Embryonic facial prominence (tissue), 1 donor: ENCODE data around the gene INSYN1.
"Not testable (repeated sequence)": the region's sequence is repeated elsewhere in the genome, so short reads cannot be mapped to it uniquely, and the experiment has no call there.

Experiments
- DNase-seq: peaks from one replicate; pipeline ENCODE4 v3.0.0-alpha.2; 2016; ENCODE audit errors: extremely low spot score

Gene INSYN1, protein sequence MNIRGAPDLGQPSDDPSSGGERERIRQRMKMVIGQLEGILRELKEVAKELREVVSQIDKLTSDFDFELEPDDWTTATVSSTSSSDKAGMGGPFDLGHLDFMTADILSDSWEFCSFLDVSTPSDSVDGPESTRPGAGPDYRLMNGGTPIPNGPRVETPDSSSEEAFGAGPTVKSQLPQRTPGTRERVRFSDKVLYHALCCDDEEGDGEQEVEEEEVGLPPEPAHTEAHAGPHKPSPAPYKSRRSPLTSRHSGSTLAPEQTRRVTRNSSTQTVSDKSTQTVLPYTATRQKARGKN

DNA sequence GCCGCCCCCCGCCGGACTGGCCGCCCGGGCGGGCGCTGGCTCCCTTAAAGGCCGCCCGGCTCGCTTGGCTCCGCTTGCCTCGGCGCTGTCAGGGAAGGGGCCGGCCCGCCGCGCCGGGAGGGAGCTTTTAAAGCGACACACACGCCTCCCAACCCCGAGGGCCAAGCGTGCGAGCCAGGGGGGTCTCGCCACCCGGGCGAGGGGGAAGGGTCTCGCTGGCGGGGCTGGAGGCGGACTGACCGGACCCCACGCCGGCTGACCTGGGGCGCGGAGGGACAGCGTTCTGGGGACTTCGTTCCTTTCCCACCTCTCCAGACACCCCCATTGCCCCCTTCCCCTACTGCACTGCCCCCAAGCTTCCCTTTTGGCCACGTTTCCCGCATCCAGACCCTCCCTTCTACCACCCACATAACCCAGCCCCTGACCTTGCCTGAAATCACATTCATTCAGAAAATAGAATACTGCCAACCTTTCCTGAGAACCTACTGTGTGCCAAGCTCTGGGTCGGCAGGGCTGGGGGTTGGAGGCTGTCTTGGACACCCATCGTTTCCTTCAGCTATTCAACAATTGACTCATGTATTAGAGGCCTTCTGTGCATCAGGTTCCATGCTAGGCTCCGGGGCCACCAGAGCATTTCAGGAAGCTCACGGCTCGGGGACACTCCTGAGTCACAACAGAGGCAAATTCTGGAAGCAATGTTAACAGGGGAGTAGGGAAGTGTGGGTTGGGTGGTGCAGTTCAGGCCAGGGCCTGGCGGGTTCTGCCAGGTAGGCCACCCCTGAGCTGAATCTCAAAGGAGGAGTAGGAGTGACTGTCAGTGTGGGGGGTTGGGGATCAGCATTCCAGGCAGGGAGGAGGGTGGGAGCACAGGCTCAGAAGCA is at the start of gene INSYN1:
TSS of gene INSYN1 (minus strand) at position 102 of the 881 bp plus-strand sequence. CDS start 2,221 bp downstream, outside the sequence.
- no peak for DNase-seq

- DNase-seq = no peak
Measured at GRCh38 chr15:73802431-73803041, 49.4 kb upstream of the INSYN1 start.

DNA sequence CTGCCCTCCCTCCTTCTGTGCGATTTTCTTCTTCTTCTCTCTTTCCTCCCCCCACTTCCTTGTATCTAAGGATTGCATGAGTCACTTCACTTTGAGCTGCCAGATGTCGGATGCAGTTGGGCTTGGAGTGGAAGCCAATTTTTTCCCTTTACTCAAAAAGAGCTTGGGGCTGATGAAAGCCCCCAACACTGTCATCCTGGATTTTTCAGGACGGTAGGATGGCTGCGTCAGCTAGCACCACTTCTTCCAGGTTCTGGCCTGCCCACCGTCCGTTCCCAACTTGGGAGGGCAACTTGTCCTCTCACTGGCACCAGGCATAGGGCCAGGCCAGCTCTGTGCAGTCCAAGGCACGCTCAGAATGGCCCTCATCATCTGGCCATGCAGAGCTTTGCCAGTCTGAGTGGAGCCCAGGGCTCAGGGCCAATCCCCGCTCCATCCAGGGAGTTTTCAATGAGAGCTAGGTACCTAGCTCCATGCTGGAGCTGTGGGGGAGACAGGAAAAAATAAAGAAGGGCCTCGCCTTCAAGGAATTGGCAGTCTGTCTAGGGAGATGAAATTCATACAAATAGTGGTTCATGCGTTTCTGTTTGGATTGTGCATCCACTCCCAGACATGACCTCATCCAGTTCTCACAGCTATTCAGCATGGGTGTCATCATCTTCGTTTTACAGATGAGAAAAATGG is 47.7 kb upstream of the INSYN1 start:
- DNase-seq = no peak

DNA sequence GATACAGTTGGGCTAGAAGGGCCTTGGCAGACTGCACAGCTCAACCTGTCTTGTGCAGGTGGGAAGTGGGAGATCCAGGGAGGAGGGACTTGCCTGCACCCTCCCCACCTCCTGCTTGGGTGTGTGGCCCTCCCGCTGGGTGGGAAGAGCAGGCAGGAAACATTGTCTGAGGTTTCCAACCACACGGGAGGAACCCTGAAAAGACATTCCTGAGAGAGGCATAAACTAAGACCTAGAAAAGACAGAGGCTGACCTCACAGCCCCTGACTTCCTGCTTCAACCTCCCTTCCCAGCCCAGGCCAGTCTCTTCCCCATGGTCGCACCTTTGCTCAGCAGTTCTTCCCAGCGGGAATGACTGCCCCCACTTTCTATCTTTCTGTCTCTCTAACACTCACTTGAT is 46.3 kb upstream of the INSYN1 start:
- no peak for DNase-seq

DNA sequence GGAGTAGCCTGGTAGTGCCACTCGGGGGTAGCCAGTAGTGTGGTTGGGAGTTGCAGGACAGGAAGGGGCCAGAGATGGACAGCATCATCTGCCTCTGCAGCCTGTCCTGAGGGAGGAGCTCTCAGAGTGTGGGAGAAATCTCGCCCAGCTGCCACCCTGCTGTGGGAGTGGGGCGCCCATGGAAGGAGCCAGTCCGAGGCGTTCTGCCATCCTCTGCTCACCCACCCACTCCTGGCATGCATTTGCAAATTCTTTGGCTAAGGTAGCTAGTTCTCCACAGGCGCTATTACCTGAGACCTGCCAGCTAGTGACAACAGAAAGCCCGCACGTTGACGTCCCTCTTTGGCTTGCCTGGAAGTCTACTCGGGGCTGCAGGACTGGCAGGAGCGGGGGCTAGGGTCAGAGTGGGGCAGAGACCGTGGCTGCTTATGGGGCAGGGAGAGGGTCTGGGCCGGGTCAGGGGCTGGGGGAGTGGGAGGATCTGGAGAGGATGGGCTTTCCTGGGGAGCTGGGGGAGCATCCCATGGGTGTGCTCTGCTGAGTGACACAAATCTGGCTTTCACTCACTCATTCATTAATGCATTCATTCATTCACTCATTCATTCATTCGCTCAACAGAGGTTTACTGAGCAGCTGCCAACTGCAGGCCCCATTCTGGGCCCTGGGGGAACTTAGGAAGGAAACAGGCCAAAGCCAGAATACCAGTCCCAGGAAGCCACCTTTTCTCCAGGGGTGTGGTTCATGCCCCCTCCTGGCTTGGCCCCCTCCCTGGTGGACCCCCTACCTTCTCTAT is 44.4 kb upstream of the INSYN1 start:
- no peak for DNase-seq

- no peak for DNase-seq
Measured at GRCh38 chr15:73796331-73796831, 43.2 kb upstream of the INSYN1 start.

DNA sequence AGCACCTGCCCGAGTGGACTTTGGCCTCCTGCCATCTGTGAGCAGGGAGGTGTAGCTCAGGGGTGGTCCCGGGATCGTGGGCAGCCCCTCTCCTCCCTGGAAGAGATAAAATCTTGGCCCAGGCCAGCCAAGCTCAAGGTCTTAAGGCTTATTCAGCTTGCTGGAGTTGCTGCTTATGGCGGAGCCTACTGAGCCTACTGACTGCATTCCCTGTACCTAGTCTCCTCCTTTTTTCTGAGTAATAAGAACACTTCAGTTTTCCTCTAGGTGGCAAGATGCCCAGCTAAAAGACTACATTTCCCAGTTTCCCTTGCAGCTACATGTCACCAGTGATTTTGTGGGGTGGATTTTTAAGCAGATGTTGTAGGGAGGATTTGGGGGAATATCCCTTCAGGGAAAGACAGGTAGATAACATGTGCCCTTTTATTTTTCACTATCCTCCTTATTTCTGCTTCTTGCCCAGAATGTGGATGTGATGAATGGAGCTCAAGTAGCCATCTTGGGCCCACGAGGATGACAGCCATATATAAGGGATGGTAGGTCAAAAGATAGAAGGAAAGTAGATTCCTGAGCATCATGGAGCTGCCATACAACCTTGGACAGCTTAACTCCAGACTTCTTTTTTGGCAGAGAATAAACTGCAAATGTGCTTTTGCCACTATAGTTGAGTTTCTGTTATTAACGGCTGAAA is 41.4 kb upstream of the INSYN1 start:
- DNase-seq = no peak

DNA sequence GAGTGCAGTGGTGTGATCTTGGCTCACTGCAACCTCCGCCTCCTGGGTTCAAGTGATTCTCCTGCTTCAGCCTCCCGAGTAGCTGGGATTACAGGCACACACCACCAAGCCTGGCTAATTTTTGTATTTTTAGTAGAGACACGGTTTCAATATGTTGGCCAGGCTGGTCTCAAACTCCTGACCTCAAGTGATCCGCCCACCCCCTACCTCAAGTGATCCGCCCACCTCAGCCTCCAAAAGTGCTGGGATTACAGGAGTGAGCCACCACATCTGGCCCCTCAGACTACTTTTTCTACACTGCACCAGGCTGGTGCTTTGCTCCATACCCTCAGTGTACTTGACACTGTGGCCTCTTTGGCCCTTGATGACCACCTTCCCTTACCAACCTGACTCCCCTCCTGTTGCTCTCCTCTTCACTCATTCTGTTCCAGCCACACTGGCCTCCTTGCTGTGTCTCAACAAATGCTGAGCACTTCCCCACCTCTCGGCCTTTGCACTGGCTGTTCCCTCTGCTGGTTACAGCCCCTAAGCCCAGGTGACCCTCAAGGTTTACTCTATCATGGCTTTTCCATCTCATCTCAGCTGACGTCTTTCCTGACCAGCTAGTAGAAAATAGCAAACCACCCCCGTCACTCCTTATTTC is 39.9 kb upstream of the INSYN1 start:
- DNase-seq = not testable (repeated sequence)

DNA sequence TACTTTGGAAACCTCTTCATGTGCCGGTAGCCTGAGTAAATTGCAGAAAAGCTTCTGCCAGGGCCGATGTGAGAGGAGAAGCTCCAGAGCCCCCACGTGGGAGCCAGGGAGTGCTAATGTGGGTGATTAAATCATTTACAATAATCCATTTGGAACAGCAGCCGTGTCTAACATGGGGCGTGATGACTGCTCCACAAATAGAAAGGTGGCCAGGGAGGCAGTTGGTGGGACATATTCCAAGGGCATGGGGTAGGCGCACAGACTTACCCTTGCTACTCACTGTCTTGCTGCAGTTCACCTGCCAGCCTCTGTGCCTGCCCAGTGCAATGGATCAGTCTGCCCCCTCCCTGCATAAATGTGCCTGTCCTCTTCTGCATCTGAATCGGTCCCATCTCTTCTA is 39.3 kb upstream of the INSYN1 start:
- no peak for DNase-seq

DNA sequence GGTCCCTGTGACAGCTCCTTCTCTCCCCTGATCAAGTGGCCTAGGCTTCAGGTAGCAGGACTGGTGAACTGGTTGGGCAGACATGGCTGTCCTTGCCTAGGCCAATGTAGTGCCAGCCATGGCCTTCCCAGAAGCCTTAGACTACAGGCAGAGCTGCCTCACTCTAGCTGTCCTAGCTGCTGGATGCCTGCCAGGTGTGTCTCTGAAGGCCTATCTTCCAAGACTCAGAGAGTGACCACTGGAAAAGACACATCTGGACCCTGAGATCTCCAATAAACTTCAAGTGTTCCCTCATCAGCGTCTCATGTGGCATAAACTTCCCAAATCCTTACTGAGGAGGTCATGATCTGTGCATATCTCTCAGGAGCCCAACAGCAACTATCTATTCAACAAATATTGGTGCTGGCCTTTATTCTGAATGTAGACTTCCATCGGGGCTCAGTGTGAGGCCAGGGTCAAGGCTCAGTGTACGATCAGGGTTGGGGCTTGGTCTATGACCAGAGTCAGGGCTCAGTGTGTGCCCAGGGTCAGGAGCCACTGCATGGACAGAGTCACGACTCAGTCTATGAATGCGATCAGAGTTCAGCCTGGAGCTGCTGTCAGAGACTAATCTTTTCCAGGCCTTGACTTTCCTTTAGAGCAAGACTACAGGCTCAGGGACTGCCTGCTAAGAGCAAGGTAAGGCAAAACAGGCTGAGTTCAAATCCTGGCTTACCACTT is 36.5 kb upstream of the INSYN1 start:
- no peak for DNase-seq

GRCh38 chr15:73787621-73788020 is 34.5 kb upstream of the INSYN1 start:
- no peak for DNase-seq

- DNase-seq = no peak
Measured at GRCh38 chr15:73786538-73786937, 33.4 kb upstream of the INSYN1 start.

DNA sequence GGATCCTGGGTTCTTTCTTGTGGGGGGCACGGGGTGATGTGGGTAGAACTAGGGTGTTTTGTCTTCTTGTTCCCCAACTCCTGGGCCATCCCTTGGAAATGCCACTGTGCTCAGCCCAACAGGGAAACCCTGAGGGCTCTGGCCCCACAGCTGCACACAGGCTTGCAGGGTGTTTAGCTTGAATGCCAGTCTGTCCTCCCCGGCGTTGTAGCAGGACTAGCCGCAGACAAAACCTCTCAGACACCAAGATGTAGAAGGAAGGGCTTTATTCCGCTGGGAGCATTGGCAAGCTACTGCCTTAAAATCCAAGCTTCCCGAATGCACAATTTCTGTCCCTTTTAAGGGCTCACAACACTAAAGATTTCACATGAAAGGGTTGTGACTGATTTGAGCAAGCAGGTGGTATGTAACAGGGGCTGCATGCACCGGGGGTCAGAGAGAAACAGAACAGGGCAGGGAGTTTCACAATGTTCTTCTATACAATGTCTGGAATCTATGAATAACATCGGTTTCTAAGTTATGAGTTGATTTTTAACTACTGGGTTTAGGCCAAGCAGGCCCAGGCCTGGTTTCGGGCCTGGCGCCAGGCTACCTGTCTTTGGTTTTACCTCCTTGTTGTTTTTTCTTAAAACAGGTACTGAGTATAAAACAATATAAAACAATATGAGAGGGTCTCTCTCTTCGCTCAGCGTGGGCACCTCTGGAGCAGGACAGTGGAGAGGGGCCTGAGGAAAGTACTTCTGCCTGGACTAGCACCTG is 32.3 kb upstream of the INSYN1 start:
- DNase-seq = not testable (repeated sequence)

GRCh38 chr15:73784291-73784690 is 31.1 kb upstream of the INSYN1 start:
- DNase-seq = no peak

DNA sequence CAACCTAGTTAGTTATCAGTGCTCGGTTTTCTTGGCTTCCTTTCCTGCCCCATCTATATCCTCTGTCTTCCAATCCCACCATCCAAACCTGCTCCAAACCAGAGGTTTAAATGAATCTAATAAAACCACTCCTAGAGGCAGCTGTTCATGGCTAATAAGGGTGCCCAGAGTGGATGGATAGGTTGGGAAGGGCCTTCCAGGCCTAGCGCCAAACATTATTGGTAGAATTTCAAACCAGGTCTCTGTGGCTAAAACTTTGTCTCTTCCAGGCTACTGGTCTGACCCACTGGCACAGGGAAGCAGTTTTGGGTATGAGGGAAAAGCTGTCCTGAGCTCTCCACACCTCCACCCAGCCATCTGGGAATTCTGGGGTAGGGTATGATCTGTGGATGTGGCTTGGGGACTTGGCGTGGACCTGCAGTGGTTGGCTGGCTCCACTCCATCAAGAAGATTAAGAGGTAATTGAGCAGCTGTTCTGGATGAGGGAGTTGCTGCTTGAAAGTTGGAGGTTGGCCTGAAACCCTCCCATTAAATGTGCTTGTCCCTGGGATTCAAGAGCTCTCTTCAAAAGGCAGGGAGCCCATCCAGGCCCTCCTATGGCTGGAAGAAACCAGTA is 29.3 kb upstream of the INSYN1 start:
- peak; percentile 7 for DNase-seq

DNA sequence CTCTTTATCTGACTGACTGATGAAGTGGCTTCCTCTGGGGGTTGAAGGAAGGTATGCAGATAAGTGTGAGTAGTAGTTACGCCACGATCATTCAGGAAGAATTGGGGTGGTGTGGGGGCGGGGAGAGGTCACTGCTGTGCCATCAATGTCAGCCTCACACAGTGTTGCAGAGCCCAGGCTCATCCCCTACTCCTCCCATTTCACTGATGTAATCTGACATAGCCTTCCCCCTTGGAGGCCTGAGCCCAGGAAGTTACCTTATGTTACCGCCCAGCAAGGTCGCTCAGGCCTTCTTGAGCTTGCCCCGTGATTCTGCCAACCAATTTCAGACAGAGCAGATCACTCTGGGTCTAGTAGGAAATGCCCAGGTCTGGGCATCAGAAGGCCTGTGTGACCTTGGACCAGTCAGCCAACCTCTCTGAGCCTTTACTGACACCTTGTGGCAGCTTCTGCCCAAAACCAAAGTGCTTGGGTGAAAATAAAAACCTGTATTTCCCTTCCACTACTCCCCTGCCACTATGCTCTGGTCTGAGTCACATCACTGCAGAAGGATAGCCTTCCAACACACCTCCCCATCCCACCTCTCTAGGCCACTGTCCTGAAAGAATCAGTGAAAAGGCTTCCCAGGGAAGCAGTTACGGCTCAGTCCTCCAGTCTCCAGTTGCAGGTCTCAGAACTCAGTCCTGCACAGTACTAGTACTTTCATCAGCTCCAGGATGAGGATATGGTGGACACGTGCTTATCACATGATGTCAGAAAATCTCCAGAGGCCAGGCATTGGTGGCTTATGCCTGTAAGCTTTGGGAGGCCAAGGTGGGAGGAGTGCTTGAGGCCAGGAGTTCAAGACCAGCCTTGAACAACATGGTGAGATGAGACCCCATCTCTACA is 28.1 kb upstream of the INSYN1 start:
- no peak for DNase-seq

DNA sequence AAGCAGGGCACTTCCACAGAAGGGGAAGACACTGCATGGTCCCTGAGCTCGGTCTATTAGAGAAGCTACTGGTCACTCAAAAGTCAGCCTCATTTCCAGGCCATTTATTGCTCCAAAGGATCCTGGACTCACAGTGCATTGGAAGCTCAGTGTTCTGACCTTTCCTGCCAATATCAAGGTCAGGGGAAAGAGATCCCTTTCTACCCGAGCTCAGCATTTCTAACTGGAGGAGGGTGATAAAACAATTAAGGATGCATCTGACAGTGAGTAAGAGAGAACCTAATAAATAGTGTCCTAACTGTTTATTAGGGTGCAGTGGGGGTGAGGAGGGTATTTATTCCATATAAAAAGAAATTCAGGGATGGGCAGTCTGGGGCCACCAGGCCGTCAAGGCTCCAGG is 26.8 kb upstream of the INSYN1 start:
- no peak for DNase-seq
